AG10803 (cell line): ENCODE results near the gene ATF7.

Experiments used
- DNase-seq: peaks from one replicate; pipeline ENCODE4 v3.0.0; 2010; ENCODE audit warnings: low read depth
- H3K4me3 ChIP-seq: 2 replicates; pipeline ENCODE4 v1.5.1; 2011; ENCODE audit warnings: mild to moderate bottlenecking, low read length, control low read depth
- CTCF ChIP-seq: conservative IDR thresholded peaks from 2 replicates; pipeline ENCODE4 v1.5.1; 2011; ENCODE audit warnings: mild to moderate bottlenecking, low read length, control low read depth, inconsistent platforms

Gene ATF7

GRCh38 chr12:53513712-53514410 lies 112.3 kb downstream of the ATF7 start:
- TF ChIP-seq CTCF, result no peak
- no peak for DNase-seq
- H3K4me3 ChIP-seq, result no peak overlapping the region

- H3K4me3 ChIP-seq, result no peak overlapping the region
- no peak for TF ChIP-seq CTCF
- no peak for DNase-seq
Observed at GRCh38 chr12:53510181-53510812, 115.9 kb downstream of the ATF7 start.

- H3K4me3 ChIP-seq, result no peak overlapping the region
- peak; percentile 65 for DNase-seq
- peak; percentile 89 for TF ChIP-seq CTCF
Observed at GRCh38 chr12:53508534-53509170, 117.5 kb downstream of the ATF7 start.

- H3K4me3 ChIP-seq, result no peak overlapping the region
- no peak for TF ChIP-seq CTCF
- no peak for DNase-seq
Observed at GRCh38 chr12:53507603-53507885, 118.6 kb downstream of the ATF7 start.

- TF ChIP-seq CTCF, result no peak
- H3K4me3 ChIP-seq, result no peak within 1 kb of the TSS
Observed at GRCh38 chr12:53506881-53507602, 119.1 kb downstream of the ATF7 start, which contains the start of gene NPFF. NPFF (minus strand) TSS chr12:53507484; CDS start chr12:53507474, 10 bp downstream.

GRCh38 chr12:53506450-53506785 lies 119.8 kb downstream of the ATF7 start:
- no peak for DNase-seq
- TF ChIP-seq CTCF, result no peak
- H3K4me3 ChIP-seq, result no peak overlapping the region

More at GRCh38 chr12:53506881-53507602, 119.1 kb downstream of the ATF7 start, which contains the start of gene NPFF:
- no peak for DNase-seq
